ENCODE results near the gene ASCL5.

- TF ChIP-seq CTCF (conservative IDR thresholded peaks at IDR 0.05; ENCODE audit: low read length) = no peak
- no peak for TF ChIP-seq EZH2phosphoT487 (IDR thresholded peaks at IDR 0.05; ENCODE audit: borderline replicate concordance)
Observed at GRCh38 chr1:201069636-201070035, 57.3 kb downstream of the ASCL5 start.

All from Loucy (cell line).